CD4-positive, alpha-beta T cell treated with Interleukin-12 subunit alpha and Interleukin-12 subunit beta, for 1 hour (primary cell): ENCODE results near the gene PLCH1.
A peak's percentile ranks its signal among the peaks of the same experiment; 100 is the strongest.

Experiments used
- DNase-seq: peaks from one replicate; pipeline ENCODE4 v3.0.0-alpha.2; 2020

Gene PLCH1

GRCh38 chr3:155370198-155370597, 374.7 kb downstream of the PLCH1 start:
- no peak for DNase-seq

DNA sequence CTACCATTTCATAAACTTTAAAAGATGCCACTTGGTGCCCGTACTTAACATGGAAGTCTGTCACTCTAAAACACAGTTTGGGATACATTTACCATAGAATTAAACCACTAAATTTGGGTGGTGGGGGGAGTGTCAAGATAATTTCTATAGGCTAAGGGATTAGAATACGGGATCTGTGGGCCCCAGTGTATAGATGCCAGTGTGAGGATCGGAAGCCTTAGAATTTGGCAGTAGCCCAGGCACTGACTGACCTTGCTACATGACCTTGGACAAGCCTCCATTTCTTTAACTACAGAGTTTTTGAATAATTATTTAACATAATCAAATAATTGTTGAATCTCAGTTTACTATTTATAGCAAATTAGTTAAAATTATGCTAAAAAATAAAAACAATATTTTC, 375.1 kb downstream of the PLCH1 start:
- no peak for DNase-seq

GRCh38 chr3:155369244-155369643, 375.6 kb downstream of the PLCH1 start:
- no peak for DNase-seq

GRCh38 chr3:155368786-155369185, 376.1 kb downstream of the PLCH1 start:
- no peak for DNase-seq

DNA sequence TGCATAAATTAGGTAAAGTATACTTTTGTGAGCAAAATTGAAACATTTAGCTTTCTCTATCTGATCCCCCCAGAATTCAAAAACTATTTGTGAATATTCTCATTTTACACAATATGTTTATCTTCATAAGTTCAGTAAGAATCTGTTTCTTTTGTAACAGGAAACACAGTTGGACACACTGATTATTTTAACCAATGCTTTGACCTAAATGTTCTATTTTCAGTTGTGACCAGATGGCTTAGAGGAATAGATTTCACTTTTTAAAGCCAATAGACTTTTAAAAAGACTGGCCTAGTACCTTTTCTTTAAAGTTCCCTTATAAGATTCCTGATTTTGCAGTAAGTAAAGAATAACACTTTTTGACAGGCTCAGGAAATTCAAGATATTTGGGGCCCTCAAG, 377.4 kb downstream of the PLCH1 start:
- no peak for DNase-seq

DNA sequence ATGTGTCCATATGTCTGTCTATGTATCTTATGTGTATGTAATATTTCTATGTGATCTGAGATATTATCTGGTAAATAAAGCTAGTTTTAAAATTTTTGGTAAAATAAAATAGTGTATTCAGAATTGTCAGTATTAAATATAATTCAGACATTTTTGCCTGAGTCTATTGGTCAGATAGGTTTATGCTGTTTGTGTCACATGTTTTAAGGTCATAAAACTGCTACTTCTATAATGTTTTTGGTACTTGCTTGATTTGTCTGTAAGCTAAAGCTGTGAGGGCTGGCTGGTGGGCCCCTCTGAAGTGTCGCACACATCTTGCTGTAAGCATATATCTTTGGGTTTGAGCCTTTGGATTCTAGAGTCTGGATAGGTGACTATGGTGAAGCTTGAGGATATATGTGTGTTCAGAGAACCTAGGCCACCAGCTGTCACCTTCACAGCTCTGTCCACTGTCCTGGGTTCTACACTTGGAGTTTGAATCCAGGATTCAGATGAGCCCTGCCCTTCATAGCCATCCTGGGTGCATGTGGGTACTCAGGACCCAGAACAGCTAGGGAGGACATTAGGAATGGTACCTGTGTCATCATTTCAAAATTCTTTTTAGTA, 379.6 kb downstream of the PLCH1 start:
- DNase-seq = no peak

- no peak for DNase-seq
Measured at GRCh38 chr3:155364492-155364891, 380.4 kb downstream of the PLCH1 start.

DNA sequence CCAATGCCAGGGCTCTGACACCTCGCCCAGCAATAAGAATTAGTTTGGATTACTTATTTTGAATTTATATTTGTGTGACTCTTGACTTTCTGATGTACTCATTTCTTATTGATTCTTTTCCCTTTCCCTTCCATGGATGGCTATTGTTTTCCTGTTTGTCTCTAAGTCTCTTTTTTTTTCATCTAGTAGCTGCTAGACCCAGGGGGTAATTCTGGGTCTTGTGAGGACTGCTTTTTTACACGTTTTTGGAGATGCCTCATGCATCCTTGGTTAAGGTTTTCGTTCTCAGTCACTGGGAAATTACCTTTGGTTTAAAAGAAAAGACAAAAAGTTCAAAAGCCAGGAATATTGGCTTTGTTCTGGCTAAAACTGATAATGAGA, 381.2 kb downstream of the PLCH1 start:
- no peak for DNase-seq

DNA sequence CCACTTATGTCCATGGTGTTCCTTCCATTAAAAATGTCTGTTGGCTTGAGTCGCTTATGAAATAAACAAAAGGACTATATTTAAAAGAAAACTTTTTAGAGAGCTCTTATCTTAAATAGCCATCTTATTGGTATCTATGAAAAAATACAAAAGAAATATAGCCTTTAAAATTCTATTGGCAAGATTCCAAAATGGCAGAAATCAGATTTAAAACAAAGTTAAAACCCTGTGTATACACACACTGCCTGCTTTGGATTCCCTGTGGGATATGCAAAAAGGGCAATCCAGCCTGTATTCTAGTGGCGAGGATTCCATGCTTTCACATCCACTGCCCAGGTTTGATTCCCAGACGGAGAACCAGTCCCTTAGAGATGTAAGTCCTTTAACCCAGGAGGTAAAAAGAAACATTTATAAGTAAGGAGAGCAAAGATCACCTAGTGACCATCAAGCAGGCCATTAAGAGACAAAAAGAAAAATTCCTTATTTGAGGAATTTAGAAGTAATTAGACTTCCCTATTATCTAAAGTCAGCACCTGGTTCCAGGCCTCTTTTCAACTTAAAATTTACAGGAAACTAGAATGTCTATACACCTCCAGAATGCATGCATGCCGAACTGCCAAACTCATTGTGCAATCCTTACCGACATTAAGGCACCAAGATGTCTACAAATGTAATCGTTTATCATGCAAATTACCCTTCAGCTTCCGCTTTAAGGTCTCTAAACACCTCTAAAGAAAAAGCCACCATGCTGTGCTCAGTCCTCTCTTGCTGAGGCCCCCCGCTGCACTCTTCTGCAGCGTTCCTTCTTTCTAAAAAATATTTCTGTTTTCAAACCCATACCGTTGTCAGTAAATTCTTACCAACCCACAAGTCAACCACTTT, 381.8 kb downstream of the PLCH1 start:
- no peak for DNase-seq

DNA sequence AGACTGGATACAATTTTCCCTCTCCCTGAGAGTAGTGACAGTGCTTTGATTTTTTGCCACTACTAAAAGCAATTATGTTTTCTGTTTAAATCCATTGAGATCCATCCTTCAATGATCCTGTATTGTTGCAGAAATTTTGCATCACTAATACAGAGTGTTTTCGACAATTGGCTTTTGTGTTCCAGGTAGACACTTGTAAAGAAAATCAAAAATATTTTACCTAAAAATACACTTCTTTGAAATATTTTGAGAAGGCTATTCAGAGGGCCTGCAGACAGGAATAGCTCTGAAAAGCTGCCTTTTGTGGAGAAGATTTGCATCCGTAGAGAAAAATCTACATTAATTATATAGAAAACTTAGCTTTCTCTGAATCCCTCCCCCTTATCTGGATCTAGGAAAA, 384.6 kb downstream of the PLCH1 start:
- DNase-seq = no peak

GRCh38 chr3:155356594-155357370, 388.1 kb downstream of the PLCH1 start:
- DNase-seq = no peak

DNA sequence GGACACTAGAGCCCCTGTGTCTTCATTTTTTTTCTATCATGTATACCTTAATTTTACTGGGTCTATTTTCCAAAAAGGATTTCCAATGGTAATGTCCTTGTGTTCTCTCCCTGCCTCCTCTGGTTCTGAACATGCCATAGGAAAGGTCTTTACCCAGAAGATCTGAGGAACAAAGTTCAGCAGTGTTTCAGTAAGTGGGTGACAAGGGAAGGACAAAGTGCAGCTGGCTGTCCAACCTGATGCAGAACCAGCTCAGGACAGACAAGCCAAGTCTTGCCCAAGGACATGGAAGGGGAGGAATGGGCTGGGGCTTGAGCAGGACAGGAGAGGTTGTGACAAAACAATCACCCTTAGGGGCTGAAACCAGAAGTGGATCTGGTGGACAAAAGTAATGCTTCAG, 390.2 kb downstream of the PLCH1 start:
- DNase-seq = no peak

DNA sequence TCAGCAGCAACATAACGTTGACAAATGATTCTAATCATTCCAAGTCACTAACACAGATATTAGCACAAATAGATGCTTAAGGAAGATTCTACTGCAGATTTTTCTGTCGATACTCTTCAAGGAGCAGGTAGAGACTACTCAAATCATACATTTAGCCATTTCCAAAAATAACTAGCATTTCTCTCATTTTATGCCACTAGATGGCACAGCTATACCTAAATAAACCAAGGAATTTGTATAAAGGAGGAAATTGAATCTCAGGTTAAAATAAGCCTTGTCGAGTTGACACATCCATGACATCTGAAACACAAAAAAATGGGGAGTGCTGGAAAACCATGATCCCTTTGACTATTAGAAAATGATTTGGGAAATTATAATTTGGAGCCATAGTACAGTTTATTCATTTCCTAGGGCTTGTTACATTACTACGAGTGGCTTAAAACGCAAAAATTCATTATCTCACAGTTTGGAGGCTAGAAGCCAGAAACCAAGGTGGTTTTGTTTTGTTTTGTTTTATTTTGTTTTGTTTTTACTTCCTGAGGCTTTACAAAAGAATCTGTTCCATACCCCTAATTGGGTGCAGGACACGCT, 391.9 kb downstream of the PLCH1 start:
- DNase-seq = peak; percentile 6

DNA sequence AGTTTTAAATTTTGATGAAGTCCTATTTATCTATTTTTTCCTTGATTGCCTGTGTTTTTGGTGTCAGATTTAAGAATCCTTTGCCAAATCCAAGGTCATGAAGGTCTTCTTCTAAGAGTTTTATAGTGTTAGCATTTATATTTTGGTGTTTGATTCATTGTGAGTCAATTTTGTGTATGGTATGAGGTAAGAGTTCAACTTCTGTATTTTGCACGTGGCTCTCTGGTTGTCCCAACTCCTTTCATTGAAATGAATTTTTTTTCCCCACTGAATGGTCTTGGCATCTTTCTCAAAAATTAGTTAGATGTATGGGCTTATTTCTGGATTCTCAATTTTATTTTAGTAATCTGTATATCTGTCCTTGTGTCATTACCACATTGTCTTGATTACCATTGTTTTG, 394.3 kb downstream of the PLCH1 start:
- DNase-seq = no peak

DNA sequence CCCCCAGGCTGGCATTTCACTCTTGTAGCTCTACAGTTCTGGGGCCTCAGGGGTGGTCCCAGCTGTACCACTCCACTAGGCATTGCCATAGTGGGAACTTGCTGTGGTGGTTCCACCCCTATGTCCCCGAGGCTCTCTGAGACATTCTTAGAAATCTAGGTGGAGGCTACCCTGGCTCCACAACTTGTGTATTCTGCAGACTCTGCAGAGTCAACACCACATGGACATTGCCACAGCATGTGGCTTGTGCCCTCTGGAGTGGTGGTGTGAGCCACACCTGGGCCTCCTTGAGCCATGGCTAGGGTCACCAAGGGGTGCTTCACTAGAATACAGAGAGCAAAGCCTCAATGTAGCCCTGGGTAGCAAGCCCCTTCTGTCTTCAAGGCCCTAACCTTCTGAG, 397.0 kb downstream of the PLCH1 start:
- DNase-seq = no peak

GRCh38 chr3:155342344-155342743, 402.5 kb downstream of the PLCH1 start:
- DNase-seq = no peak

GRCh38 chr3:155339052-155339451, 405.8 kb downstream of the PLCH1 start:
- DNase-seq = no peak

DNA sequence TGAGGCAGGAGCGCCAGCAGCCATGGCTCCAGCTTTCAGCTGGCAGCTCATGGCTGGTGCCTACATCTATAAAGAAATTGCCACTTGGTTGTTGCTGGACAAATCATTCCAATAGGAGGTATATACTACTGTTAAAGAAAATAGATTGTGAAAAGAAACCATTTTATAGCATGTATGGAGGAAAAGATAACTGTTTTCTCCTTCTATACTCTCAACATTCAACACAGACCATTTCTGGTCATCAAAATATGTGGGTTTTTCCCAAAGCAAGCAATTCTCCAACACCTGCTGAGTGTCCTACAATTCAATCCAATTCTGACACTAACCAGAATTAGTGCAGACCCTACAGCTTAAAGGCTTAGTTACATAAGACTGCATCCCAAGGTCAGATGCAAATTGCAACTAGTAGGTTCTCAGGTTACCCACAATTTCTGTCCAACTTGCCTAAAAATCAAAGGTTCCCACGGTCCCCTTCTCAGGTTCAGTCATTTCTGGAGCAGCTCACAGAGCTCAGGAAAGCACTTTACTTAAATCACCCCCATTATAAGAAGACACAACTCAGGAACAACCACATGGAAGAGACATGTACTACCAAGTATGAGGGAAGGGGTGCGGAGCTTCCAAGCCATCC, 409.0 kb downstream of the PLCH1 start:
- DNase-seq = no peak

GRCh38 chr3:155334914-155335723, 409.8 kb downstream of the PLCH1 start:
- no peak for DNase-seq

DNA sequence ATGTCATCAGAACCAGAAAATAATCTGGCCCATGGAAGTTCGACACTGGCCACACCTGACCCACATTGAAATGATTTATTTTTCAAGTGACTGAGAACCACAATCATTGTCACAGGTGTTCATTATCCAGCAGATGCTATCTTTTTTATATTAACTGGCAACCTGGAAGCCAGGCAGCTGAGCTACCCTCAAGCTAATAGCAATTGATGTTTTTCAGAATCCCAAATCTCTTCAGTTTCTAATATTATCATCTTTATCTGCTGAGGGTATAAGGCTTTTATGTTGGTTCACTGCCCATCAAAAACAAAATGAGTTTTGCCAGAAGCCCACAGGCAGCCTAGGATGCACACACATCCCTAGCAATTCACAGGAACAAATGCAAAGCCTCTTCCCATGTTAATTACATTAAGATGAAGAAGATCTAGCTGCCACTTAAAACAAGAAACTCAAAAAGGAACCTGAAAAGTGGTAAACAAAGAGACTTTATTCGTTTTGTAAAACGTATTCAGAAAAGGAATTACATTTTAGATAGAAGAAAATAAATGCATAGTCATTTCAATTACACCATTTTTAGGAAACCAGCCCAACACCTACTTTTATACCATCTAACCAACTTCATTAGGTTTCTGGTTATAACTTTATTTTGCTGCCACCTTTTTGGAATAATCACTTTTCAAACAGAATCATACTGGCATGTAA, 410.5 kb downstream of the PLCH1 start:
- no peak for DNase-seq

DNA sequence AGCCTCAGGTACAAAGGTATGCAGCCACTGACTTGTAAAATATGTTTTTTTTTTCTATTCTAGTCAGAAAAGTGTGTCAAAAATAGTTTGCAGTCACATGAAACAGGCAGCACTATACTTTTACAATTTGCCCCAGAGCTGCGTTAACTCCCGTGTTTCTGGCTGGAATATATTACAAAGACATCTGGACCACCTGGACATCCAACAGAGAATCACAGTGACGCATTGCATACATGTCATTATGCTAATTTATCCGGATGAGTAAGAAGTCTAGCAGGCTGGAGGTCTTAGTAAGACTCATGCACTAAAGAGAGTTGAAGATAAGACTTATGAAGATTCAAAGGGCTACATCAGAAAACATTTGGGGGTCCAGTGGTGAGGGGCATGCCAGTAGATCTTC, 412.2 kb downstream of the PLCH1 start:
- no peak for DNase-seq
